Lower lobe of right lung (tissue), 2 donors: ENCODE measurements around the gene WDR6. TPM values are rescaled to one million over a fixed set of nuclear protein-coding genes. Genes with fewer than 3 reads are reported as not detected.

Experiments used
- ATAC-seq, 2 donors: fragments of 200-7000 bp; cut with Tn5 transposase; one replicate each; pipeline ENCODE4 v1.9.1; 2020 to 2022; ENCODE audit warnings: mild to moderate bottlenecking in 2 of 2, moderate library complexity in 2 of 2
- DNase-seq: peaks from one replicate; pipeline ENCODE4 v3.0.0-alpha.2; 2020
- H3K27ac ChIP-seq: fragments of 200-600 bp; one replicate; pipeline ENCODE4 v1.8.0; 2022
- H3K27me3 ChIP-seq: fragments of 200-600 bp; one replicate; pipeline ENCODE4 v1.8.0; 2022; ENCODE audit warnings: low read depth
- H3K36me3 ChIP-seq: fragments of 200-600 bp; one replicate; pipeline ENCODE4 v1.8.0; 2022; ENCODE audit warnings: mild to moderate bottlenecking
- H3K4me1 ChIP-seq: fragments of 200-600 bp; one replicate; pipeline ENCODE4 v1.8.0; 2022
- H3K4me3 ChIP-seq: fragments of 200-600 bp; one replicate; pipeline ENCODE4 v1.8.0; 2022; ENCODE audit warnings: mild to moderate bottlenecking
- H3K9me3 ChIP-seq: fragments of 200-600 bp; one replicate; pipeline ENCODE4 v1.8.0; 2022
- CTCF ChIP-seq: fragments of 200-600 bp; IDR thresholded peaks from one replicate; pipeline ENCODE4 v1.8.0; 2022; ENCODE audit warnings: antibody characterized with exemption, mild to moderate bottlenecking
- intact Hi-C: fragments of 100-400 bp; cut with DNase I; formaldehyde crosslinking; loops from one replicate; pipeline ENCODE4 v1.11.0; 2022
- total RNA-seq: library from RNA; stranded (reverse); fragmentation: NEBNext Ultra II Directional; extraction: Animal tissue kit (Norgen Biotek cat#: 25700); gene quantifications from one replicate; pipeline ENCODE4 v1.2.1, GENCODE V29; 2021
- donor health status: DM: no; HTN: yes; CAD: no; lungs with severe emphysema.

WDR6 gene
- total RNA-seq, 1 donor from 2014 or later = 157 TPM

- Histone ChIP-seq H3K4me1 (peaks cover 19% of the 10 kb centered on the region), H3K27me3 (no peaks in the 10 kb centered on the region), H3K9me3 (no peaks in the 10 kb centered on the region), H3K36me3 (peaks cover 73% of the 10 kb centered on the region), H3K27ac (peak within 1 kb of the TSS; percentile 91), H3K4me3 (peak within 1 kb of the TSS; percentile 72)
- peak; percentile 18 for TF ChIP-seq CTCF
- intact Hi-C loops = no loop called here
- ATAC-seq (peak; percentile 96 to 98), DNase-seq (peak; percentile 95)
These were observed 21.7 kb downstream of the WDR6 start, which contains the start of gene IMPDH2 for GRCh38 chr3:49028673-49029562. Gene IMPDH2, minus strand, starts transcription at chr3:49029398. Its CDS starts 48 bp downstream, at chr3:49029350.

GRCh38 chr3:49029563-49029884 lies 22.3 kb downstream of the WDR6 start:
- Histone ChIP-seq H3K4me1 (peaks cover 14% of the 10 kb centered on the region), H3K9me3 (no peaks in the 10 kb centered on the region), H3K36me3 (peaks cover 73% of the 10 kb centered on the region), H3K27ac (peak overlapping the region; percentile 91), H3K4me3 (peak overlapping the region; percentile 72), H3K27me3 (no peaks in the 10 kb centered on the region)
- intact Hi-C loops = no loop called here
- no peak for TF ChIP-seq CTCF
- DNase-seq = no peak
- no peak for ATAC-seq

GRCh38 chr3:49030321-49030720 lies 23.1 kb downstream of the WDR6 start:
- H3K9me3 ChIP-seq = no peaks in the 10 kb centered on the region
- no peak overlapping the region for H3K4me3 ChIP-seq
- H3K27ac ChIP-seq = no peak overlapping the region
- ATAC-seq (no peak), DNase-seq (no peak)
- no peak for TF ChIP-seq CTCF
- peaks cover 73% of the 10 kb centered on the region for H3K36me3 ChIP-seq
- intact Hi-C loops = no loop called here
- peaks cover 18% of the 10 kb centered on the region for H3K4me1 ChIP-seq
- H3K27me3 ChIP-seq = no peaks in the 10 kb centered on the region

- Histone ChIP-seq H3K36me3 (peaks cover 82% of the 10 kb centered on the region), H3K27ac (no peak overlapping the region)
- intact Hi-C loops = no loop called here
These were observed 25.6 kb downstream of the WDR6 start for GRCh38 chr3:49032646-49033304.

GRCh38 chr3:49034650-49035049 lies 27.5 kb downstream of the WDR6 start:
- H3K27ac ChIP-seq = no peak overlapping the region
- intact Hi-C loops = no loop called here
- H3K4me1 ChIP-seq = peaks cover 9% of the 10 kb centered on the region
- no peaks in the 10 kb centered on the region for H3K27me3 ChIP-seq
- H3K9me3 ChIP-seq = no peaks in the 10 kb centered on the region
- peaks cover 100% of the 10 kb centered on the region for H3K36me3 ChIP-seq
- TF ChIP-seq CTCF = no peak
- ATAC-seq (no peak), DNase-seq (no peak)
- H3K4me3 ChIP-seq = no peak overlapping the region

More at GRCh38 chr3:49032646-49033304, 25.6 kb downstream of the WDR6 start:
- no peak overlapping the region for H3K4me3 ChIP-seq
- no peaks in the 10 kb centered on the region for H3K9me3 ChIP-seq
- TF ChIP-seq CTCF = no peak
- no peaks in the 10 kb centered on the region for H3K27me3 ChIP-seq
- ATAC-seq (no peak), DNase-seq (no peak)
- peaks cover 19% of the 10 kb centered on the region for H3K4me1 ChIP-seq
